Esophagus squamous epithelium (tissue), 5 donors: ENCODE results near the gene WDR64. TPM values are rescaled to one million over a fixed set of nuclear protein-coding genes. Genes with fewer than 3 reads are reported as not detected.
A peak's percentile ranks its signal among the peaks of the same experiment; 100 is the strongest.

ENCODE experiments used
- DNase-seq: peaks from one replicate; lab custom pipeline; 2025; lab: John Stamatoyannopoulos, UW
- H3K27ac ChIP-seq, 4 donors: fragments of 200-600 bp; sonication (generic); one replicate each; pipeline ENCODE4 v1.5.1; 2016 to 2019; ENCODE audit warnings: mild to moderate bottlenecking in 1 of 4
- H3K27me3 ChIP-seq, 4 donors: fragments of 200-600 bp; sonication (generic); 1 replicate in 3 of 4; 2 replicates in 1 of 4; pipeline versions ENCODE4 v1.5.1 to v1.6.0; 2017 to 2021; ENCODE audit warnings: antibody characterized with exemption in 1 of 4
- H3K36me3 ChIP-seq, 3 donors: fragments of 200-600 bp; sonication (generic); one replicate each; pipeline ENCODE4 v1.5.1; 2016 to 2019
- H3K4me1 ChIP-seq, 3 donors: fragments of 200-600 bp; sonication (generic); one replicate each; pipeline ENCODE4 v1.5.1; 2017 to 2019
- H3K4me3 ChIP-seq, 4 donors: fragments of 200-600 bp; sonication (generic); 1 replicate in 3 of 4; 2 replicates in 1 of 4; pipeline ENCODE4 v1.5.1; 2016 to 2019; ENCODE audit warnings: mild to moderate bottlenecking in 2 of 4, moderate library complexity in 1 of 4
- H3K9me3 ChIP-seq, 3 donors: fragments of 200-600 bp; sonication (generic); one replicate each; pipeline ENCODE4 v1.5.1; 2016 to 2019
- CTCF ChIP-seq, 6 experiments: fragments of 450-650 bp in 4 of 6; fragments of 200-600 bp in 2 of 6; sonication (generic) in 2 of 6; IDR thresholded peaks; one replicate each; pipeline ENCODE4 v1.5.1; 2016 to 2019; ENCODE audit warnings: antibody characterized with exemption in 6 of 6, mild to moderate bottlenecking in 4 of 6, moderate library complexity in 4 of 6
- POLR2A ChIP-seq, 4 donors: fragments of 450-650 bp; IDR thresholded peaks; one replicate each; pipeline ENCODE4 v1.6.1; 2017; ENCODE audit warnings: antibody characterized with exemption in 4 of 4, mild to moderate bottlenecking in 4 of 4, moderate library complexity in 3 of 4
- WGBS, 2 donors: methylation state at CpG; one replicate each; pipeline ENCODE4 v1.1.5; 2018; 5-methylcytosine and 5-hydroxymethylcytosine counted together
- intact Hi-C: fragments of 100-400 bp; cut with DNase I; formaldehyde crosslinking; loops from one replicate; pipeline ENCODE4 v1.15.0; 2022
- total RNA-seq, 4 donors: library from RNA; depleted of rRNA; stranded (reverse); fragments of >200 nt; gene quantifications; one replicate each; pipeline ENCODE4 v1.1.0, GENCODE V29; 2016
- donor health status: DM: yes; HTN: yes; CAD: no.

WDR64 gene
- total RNA-seq, 4 donors from 2014 or later = not detected

GRCh38 chr1:241636291-241636690, 15.8 kb upstream of the WDR64 start:
- H3K4me3 ChIP-seq = no peak overlapping the region
- H3K4me1 ChIP-seq = peaks cover 0 to 45% (median 17%) of the 10 kb centered on the region in 3 donors
- H3K9me3 ChIP-seq = no peaks in the 10 kb centered on the region
- DNase-seq = no peak
- 81 to 100% methylated on average over 1 of the region's 1 CpG for WGBS, 2 donors
- H3K27ac ChIP-seq = peak overlapping the region in 1 of 4 donors; percentile 44
- peaks cover 0 to 31% (median 0%) of the 10 kb centered on the region in 3 donors for H3K36me3 ChIP-seq
- no peak for TF ChIP-seq CTCF (IDR thresholded peaks at IDR 0.05)
- no peak for TF ChIP-seq POLR2A (IDR thresholded peaks at IDR 0.05)
- H3K27me3 ChIP-seq = no peaks in the 10 kb centered on the region
- intact Hi-C loops = no loop called here

DNA sequence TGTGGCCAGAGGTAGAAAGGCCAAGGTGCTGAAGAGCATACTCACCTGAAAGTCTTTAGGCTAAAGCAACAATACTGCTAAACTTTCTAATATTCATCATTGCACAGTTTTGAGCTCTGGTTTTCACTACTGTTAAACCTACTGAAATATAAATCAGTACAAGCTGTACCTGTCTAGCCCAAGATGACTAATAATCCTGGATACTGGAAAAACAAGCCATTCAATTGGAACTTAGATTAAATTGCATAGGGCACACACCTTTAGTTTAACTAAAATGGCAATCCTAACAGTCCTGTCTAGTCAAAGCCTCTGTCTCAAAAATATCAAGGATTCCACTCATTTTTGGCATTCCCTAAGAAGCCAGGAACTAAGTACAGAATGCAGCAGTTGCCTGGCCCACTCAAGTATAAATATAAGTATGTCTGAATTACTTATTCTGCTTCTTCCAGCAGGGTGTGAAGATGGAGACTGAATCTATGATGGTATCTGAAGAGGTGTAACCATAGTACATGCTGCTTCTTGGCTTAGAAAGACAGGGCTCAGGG, 15.0 kb upstream of the WDR64 start:
- Histone ChIP-seq H3K9me3 (no peaks in the 10 kb centered on the region), H3K4me1 (peaks cover 0 to 48% (median 17%) of the 10 kb centered on the region in 3 donors), H3K36me3 (peaks cover 0 to 27% (median 0%) of the 10 kb centered on the region in 3 donors), H3K27me3 (no peaks in the 10 kb centered on the region), H3K4me3 (no peak overlapping the region), H3K27ac (peak overlapping the region in 2 of 4 donors; percentile 44 to 54)
- DNase-seq = no peak
- intact Hi-C loops = no loop called here
- TF ChIP-seq POLR2A (IDR thresholded peaks at IDR 0.05) = no peak
- TF ChIP-seq CTCF (IDR thresholded peaks at IDR 0.05) = no peak

DNA sequence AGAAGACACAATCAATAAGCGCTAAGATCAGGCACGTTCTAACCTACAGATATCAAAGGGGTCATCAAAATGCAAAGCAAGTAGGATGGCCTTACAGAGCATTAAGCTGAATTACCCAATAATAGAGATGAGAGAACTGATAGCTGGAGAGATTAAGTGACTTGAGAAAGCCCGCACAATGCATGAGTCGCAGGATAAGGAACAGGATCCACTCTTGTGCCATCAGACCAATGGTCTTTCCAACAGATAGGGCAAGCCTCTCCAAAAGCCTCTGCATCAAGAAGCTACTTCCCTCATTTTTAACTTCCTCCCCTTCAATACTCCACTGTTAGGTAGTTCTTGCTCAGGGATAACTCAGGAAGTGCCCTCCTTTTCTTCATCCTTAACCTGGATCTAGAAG, 14.5 kb upstream of the WDR64 start:
- H3K4me1 ChIP-seq = peaks cover 0 to 48% (median 17%) of the 10 kb centered on the region in 3 donors
- intact Hi-C loops = no loop called here
- no peaks in the 10 kb centered on the region for H3K9me3 ChIP-seq
- no peaks in the 10 kb centered on the region for H3K27me3 ChIP-seq
- H3K27ac ChIP-seq = peak overlapping the region in 2 of 4 donors; percentile 17 to 54
- TF ChIP-seq POLR2A (IDR thresholded peaks at IDR 0.05) (no peak), CTCF (IDR thresholded peaks at IDR 0.05) (no peak)
- H3K4me3 ChIP-seq = no peak overlapping the region
- 71 to 75% methylated on average over 4 of the region's 4 CpGs for WGBS, 2 donors
- DNase-seq = no peak
- H3K36me3 ChIP-seq = peaks cover 0 to 22% (median 0%) of the 10 kb centered on the region in 3 donors

DNA sequence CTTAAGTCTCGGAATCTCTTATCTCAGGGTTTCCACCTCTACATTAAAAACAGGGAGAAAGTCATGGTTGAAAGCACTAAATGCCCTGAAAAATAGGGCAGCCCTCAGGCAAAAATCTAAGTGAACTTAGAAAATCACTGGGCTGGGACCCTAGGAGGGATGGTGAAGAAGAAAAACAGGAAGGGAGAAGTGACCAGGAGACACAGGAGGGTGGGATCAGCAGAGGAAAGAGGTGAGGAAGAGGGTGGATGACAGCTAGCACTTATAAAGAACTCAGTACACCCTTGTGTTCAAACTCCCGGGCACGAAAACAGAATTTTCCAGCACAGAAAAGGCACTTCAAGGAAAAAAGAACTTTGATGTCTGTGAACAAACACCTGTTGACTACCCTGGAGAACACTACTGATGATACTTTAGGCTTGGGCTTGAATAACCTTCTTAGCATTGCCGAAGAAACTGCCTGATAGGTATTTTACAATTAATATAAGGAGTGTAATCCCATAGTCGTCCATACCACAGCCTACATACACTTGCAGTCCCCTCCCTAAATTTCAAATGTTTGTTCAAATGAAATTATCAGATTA, 13.9 kb upstream of the WDR64 start:
- H3K36me3 ChIP-seq = peaks cover 0 to 22% (median 0%) of the 10 kb centered on the region in 3 donors
- H3K4me3 ChIP-seq = peak overlapping the region in 2 of 4 donors; percentile 1 to 83
- H3K4me1 ChIP-seq = peaks cover 0 to 48% (median 17%) of the 10 kb centered on the region in 3 donors
- TF ChIP-seq POLR2A (IDR thresholded peaks at IDR 0.05) (no peak), CTCF (IDR thresholded peaks at IDR 0.05) (no peak)
- H3K27me3 ChIP-seq = no peaks in the 10 kb centered on the region
- H3K9me3 ChIP-seq = no peaks in the 10 kb centered on the region
- intact Hi-C loops = no loop called here
- peak overlapping the region in 2 of 4 donors; percentile 54 to 90 for H3K27ac ChIP-seq
- WGBS, 2 donors = 81 to 86% methylated on average over 5 of the region's 5 CpGs
- DNase-seq = no peak

DNA sequence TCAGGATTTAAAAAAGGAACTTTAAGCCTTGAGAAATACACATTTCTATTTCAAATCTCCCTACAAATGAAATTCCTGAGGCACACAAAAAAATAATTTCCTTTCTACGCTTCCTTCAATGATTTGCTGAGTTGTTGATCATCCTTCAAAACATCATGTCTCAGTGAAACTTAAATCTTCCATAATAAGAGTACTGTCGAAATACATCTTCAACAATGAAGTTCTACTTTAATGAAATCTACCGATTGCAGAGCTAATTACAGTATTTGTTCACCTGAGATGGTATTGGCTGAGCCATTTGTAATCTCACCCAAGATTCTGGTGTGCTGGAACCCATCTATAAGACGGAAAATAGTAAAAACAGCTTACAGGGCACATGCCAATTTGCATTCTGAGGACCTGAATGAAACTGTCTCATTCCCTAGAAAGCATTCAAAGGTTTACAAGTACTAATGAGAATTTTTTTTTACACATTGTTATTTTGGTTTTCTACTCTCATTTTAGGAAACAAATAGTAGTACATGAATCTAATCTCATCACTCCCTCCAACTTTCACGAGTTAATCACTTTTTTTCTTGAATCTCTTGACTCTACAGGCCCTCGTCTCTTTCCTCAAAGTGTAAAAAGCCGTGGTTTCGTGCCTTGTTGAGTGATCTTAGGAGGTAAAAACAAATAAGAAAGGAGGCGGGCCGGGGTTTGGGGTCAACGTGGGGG, 13.0 kb upstream of the WDR64 start:
- Histone ChIP-seq H3K27ac (peak overlapping the region; percentile 89 to 94 (median 92)), H3K9me3 (no peaks in the 10 kb centered on the region), H3K4me3 (peak overlapping the region; percentile 82 to 90 (median 84)), H3K27me3 (no peaks in the 10 kb centered on the region), H3K4me1 (peaks cover 0 to 48% (median 17%) of the 10 kb centered on the region in 3 donors), H3K36me3 (peaks cover 0 to 16% (median 0%) of the 10 kb centered on the region in 3 donors)
- 10 to 14% methylated on average over 9 to 11 of the region's 11 CpGs for WGBS, 2 donors
- no peak for TF ChIP-seq POLR2A (IDR thresholded peaks at IDR 0.05)
- no peak for TF ChIP-seq CTCF (IDR thresholded peaks at IDR 0.05)
- intact Hi-C loops = no loop called here
- no peak for DNase-seq
